Stimulated activated CD4-positive, alpha-beta T cell treated with anti-CD3 and anti-CD28 coated beads, Interleukin-4, amount 100 ng/mL, for 4 hours (primary cell): ENCODE data around the gene PELI1.
"Not testable (repeated sequence)": the region's sequence is repeated elsewhere in the genome, so short reads cannot be mapped to it uniquely, and the experiment has no call there.

Experiments used
- DNase-seq, 2 experiments: peaks; one replicate each; pipeline ENCODE4 v3.0.0-alpha.2; 2020

The PELI1 gene

DNA sequence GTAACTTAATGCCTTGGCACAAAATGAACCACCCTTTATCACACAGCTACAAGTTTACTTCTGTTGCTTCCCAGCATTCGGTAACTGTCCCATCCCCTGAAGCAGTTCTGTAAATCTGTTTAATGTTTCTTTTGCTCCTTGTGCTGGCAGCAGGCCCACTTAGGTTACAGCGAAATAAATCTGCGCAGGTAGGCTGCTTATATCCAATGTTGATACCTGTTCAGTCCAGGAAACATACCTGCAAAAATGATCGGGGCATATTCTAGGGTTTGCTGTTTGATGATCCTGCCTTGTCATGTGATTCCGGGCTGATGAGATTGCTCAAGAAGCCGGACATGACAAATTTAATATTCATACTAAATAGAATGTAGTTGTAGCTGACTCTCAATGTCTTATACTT, 23.3 kb downstream of the PELI1 start:
- DNase-seq, result no peak

- no peak for DNase-seq
Observed at GRCh38 chr2:64120008-64120407, 24.2 kb downstream of the PELI1 start.

GRCh38 chr2:64119369-64119768, 24.9 kb downstream of the PELI1 start:
- no peak for DNase-seq

- DNase-seq, result no peak
Observed at GRCh38 chr2:64115808-64116598, 28.2 kb downstream of the PELI1 start.

- no peak for DNase-seq
Observed at GRCh38 chr2:64114912-64115277, 29.3 kb downstream of the PELI1 start.

DNA sequence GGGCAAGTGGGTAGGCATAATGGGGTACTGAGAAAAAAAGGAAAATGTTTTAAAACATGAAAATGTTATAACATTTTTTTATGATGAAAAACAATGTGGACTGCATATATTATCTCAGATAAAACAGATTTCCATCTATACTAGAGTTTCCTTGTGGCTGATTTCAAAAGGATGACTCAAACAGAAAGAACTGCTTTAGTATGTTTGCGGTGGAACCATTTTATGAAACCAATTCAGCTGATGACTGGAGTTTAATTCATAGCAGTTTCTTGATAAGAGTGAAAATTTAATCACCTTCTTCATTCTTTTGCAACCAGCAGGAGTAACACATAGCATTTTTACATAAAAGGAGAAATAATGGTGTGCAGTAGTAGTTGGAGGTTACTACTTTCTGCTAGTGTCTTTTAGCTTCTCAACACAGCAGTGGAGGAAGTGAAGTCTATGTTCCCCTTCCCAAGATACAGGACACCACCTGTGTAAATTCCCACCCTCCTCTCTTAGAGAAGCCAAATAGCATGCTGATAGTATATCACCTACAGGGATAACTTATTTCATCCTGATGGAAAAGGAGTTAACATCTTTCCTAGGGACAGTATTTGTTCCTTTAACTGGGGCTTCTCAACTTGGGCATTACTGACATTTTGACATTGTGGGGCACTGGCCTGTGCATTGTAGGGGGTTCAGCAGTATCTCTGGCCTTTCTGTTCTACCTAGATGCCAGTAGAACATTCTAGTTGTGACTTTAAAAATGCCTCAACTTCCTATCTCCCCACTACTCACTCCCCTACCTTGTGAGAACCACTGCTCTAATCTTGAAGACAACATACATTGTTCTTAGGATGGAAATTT, 29.9 kb downstream of the PELI1 start:
- no peak for DNase-seq

GRCh38 chr2:64112016-64112415, 32.2 kb downstream of the PELI1 start:
- no peak for DNase-seq

GRCh38 chr2:64111426-64111825, 32.8 kb downstream of the PELI1 start:
- DNase-seq, result no peak

- DNase-seq, result no peak
Observed at GRCh38 chr2:64108666-64109241, 35.5 kb downstream of the PELI1 start.

DNA sequence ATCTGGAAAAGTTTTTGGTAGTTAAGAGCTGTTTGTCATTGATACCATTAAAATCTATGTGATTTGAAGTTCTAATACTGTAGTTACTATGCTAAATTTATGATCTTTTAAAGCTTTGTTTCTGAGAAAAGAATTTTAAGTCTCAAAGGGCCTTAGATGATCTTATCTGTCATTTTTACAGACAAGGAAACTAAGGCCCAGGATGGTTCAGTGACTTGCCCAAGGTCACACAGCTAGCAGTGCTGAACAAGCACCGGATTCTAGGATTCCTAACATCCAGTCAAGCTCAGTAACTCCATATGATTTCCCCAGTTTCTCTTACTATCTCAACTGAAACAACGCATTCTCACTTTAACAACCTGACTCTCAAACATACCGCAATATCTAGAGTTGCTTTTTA, 37.7 kb downstream of the PELI1 start:
- no peak for DNase-seq

DNA sequence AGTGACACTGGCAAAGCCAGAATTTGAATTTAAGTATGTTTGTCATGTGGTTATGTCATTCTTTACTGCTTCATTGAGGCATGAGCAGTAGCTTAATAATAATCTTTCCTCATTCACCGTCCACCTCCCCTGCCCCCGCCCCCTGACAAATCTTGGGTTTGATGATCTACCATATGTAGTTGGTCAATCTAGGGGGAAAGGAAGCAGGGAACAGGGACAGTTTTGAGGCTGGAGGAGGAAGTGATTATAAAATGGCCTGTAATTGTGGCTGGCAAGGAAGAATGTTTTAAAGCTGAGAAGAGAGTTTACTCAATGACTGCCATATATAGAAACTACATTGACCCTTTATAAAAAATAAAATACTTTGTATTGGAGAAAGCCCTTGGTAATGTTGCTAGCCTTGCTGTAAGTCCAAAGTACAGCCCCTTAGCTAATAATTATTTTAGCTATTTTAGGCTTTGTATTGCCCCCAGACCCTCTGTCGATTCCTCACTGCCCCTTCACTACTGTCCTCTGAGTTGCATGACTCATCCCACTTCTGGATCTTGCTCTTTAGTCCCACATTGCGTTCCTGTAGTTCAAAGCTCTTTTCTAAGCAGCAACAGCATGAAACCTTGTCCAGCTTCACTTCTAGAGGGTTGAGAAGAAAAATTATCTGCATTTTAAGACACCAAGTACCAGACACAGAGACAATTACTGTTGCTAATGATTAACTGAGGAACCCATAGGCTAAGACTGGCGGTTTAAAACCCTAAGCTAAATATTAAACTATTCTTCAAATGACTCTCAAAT, 38.4 kb downstream of the PELI1 start:
- no peak for DNase-seq

DNA sequence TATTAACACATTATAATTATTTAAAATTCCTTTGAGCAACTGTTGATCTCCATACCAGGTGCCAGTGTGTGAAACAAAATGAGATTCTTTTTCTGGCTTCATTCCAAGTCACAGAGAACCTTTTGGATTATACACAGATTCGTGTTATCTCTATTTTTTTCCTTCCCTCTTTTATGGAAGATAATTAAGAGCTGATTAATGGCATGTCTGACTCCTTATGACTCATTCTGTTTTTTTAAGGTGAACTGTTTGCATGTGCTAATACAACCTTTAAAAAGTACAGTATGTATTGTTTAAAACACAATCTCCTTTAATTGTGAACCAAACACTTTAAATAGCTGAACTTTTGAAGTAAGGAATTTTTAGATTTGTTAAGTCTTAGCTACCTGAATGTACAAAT, 39.3 kb downstream of the PELI1 start:
- DNase-seq, result no peak

GRCh38 chr2:64102736-64103135, 41.5 kb downstream of the PELI1 start:
- DNase-seq, result not testable (repeated sequence)

DNA sequence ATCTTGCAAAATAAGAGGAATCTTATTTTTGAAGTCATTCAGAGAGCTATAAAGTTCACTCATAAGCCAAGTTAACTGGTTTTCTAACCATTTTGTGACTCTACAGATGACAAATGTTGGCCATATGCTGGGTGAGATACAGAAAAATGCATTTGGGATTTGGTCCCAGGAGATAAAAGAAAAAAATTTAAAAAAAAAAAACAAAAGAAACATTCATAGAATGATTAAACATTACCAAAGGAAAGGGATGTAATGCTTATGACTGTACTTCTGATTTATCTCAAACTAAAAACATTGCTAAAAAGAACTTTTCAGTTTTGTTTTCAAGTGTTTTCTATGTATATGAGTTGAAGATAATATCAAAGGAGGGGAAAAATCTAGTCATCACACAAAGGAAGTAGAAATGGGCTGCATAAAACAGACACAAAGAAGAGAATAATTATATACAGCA, 43.1 kb downstream of the PELI1 start:
- no peak for DNase-seq

- not testable (repeated sequence) for DNase-seq
Observed at GRCh38 chr2:64100584-64100983, 43.6 kb downstream of the PELI1 start.

- no peak for DNase-seq
Observed at GRCh38 chr2:64094663-64095382, 49.4 kb downstream of the PELI1 start.

DNA sequence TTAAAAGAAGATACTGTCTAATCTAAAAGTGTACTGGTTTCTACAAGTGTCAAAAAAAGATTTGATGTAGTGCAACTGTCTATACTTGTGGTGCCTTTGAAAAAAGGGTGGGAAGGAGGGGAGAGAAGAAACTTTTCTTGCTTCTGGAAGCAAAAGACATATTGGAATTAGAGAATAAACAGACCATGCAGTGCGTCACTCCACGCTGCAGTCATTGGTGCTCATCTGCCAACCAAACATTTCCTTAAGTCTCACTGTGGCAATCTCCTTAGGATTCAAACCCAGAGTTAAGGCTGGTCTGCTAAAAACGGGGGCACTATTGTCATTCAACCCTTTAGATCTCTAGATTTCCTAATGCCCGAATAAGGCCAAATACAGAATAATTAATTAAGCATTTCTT, 50.9 kb downstream of the PELI1 start:
- DNase-seq, result no peak

GRCh38 chr2:64092502-64092901, 51.7 kb downstream of the PELI1 start:
- DNase-seq, result no peak

- no peak for DNase-seq
Observed at GRCh38 chr2:64090264-64090663, 54.0 kb downstream of the PELI1 start.

GRCh38 chr2:64086347-64087082, 57.7 kb downstream of the PELI1 start:
- DNase-seq, result no peak

DNA sequence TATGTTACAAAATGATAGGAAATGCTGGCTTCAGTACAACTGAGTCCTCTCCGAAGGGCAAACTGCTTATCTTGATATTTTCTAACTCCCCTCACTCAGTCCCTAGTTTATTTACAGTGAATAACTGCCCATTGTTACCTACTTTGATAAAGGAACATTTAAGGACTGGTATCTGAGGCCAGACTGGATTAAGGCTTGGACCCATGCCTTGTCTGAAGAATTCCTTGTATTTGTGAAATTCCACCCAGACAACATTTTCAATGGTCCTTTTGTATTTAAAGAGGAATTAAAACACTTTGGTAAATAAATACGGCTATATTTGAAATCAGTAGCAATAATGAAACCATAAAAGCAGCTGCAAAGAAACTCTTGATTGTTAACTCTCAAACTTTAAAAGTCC, 58.3 kb downstream of the PELI1 start:
- no peak for DNase-seq

DNA sequence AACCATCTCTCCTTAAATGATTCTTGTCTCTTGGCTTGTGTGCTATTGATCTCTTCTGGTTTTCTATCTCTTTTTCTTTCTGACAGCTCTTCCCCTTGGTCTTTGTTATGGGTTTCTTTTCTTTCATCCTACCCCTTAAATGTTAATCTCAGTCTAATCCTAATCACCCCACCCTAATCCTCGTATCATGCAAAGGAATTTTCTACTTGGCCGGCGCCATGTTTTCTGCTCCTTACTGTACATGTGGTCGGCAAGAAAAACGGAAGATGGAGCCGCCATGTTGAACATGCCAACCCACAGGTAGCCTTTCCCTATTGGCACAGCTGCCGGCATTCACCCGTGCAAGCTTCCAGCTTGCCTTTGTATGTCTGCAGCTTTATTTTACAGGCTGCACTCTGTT, 63.2 kb downstream of the PELI1 start:
- no peak for DNase-seq
